GM21529 (cell line): Measurements from ENCODE around the gene AKR1D1.
A peak's percentile ranks its signal among the peaks of the same experiment; 100 is the strongest.
"Not testable (repeated sequence)": the region's sequence is repeated elsewhere in the genome, so short reads cannot be mapped to it uniquely, and the experiment has no call there.

Experiments
- ATAC-seq: cut with Tn5 transposase; IDR thresholded peaks from one replicate; pipeline ENCODE4 v1.9.1; 2021; ENCODE audit not compliant: unreplicated experiment

AKR1D1 gene

GRCh38 chr7:138076196-138076595, at the start of gene AKR1D1:
AKR1D1 (plus strand) TSS chr7:138076459; CDS start chr7:138076519, 60 bp downstream.
- ATAC-seq: no peak

DNA sequence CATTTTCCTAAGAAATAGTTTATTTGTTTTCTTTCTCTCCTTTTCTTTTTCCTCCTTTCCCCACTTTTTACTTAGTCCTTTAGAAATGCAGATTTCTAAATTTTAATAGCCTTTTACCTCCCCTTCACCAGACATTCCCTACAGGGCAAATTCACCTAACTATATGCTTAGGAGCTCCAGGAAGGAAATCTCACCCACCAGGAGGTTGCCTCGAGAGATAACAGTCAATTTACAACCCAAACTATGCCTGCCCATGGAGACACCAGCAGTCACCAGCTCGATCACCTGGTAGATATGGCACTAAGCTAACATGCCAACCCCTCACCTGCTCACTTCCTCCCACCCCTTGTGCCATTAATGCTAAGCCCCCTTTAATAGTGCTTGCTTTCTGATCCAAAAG, 49.2 kb upstream of the AKR1D1 start:
- no peak for ATAC-seq

DNA sequence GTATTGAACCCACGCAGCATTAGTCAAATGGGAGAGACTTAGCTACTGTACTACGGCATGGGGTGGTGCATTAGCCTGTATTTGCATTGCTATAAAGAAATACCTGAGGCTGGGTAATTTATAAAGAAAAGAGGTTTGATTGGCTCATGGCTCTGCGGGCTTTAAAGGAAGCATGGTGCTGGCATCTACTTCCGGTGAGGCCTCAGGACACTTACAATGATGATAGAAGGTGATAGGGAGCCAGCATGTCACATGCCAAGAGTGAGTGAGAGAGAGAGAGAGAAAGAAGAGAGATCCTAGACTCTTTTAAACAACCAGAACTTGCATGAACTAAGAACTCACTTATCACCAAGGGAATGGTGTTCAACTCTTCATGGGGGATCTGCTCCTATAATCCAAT, 47.1 kb upstream of the AKR1D1 start:
- no peak for ATAC-seq

GRCh38 chr7:138029941-138030340, 46.3 kb upstream of the AKR1D1 start:
- no peak for ATAC-seq

DNA sequence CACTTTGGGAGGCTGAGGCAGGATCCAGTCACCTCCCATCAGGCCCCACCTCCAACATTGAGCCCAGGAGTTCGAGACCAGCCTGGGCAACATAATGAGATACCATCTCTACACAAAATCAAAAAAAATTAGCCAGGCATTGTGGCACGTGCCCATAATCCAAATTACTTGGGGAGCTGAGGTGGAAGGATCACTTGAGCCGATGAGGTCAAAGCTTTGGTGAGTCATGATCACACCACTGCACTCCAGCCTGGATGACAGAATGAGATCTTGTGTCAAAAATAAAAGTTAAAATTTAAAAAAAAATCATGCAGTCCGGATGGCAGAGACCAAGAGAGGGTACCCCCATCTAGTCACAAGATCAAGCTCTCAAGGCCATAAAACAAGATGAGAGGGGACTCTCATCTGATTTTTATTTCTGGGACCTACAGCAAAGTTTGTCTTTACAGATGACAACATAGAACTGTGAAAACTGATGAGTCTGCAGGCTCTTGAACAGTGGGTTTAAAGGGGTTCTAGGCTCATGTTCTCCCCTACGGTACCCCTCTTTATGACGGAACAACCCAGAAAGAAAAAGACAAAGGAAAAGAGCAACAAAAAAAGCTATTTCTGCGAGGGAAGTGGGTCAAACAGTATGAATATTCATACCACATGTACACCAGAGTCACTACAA, 45.4 kb upstream of the AKR1D1 start:
- no peak for ATAC-seq

DNA sequence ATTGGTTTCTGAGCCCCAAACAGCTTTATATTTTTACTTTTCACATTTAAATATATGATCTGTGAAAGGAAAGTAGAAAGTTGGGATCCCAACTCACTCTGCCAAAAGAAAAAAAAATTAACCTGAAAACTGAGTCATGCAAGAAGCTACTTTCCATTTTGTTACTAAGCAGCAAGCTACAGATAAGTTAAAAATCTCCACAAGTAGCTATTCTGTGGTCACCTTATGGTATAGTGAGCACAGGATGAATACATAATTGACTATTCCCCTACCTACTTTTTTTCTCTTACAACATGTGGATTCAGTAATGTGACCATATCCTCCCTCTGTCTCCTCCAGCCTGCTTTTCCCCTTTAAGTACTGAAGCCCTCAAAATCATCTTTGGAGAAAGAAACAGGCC, 44.1 kb upstream of the AKR1D1 start:
- ATAC-seq: peak; percentile 78

GRCh38 chr7:138032770-138033169, 43.5 kb upstream of the AKR1D1 start:
- no peak for ATAC-seq

DNA sequence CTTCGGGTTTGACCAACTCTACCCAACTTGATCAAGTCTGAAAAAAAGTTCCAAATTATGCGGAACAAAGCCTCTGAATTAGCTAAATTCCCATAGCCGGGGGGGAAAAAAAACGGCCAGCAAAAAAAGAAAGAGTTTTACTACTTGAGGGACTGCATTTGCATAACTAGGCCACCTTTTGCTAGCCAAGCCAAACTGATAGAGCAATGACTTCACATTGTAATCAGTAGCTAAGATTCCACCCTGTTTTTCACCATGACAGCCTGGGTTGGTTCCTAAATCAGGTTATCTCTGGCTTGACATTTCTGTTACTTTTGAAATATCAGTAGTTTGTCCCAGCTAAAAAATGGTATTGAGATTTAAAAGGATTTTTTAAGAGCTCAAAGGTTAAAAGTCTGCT, 43.0 kb upstream of the AKR1D1 start:
- ATAC-seq: no peak

DNA sequence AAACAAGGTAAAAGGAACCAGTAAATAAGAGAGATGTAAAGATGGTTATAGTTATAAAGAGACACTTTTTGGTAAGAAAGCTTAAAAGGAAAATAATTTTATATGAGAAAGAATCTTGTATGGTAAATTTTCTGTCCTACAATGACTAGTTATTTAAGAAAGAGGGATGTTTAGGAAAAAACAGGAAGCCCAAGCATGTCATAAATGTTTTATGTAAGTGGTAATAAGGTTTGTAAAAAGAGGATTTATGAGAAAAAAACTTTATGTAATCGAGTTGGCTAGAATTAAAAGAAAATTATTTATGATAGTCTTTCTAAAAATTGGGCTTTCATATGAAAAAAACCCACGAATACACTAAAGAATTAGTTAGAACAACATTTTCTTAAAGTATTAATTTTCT, 40.1 kb upstream of the AKR1D1 start:
- no peak for ATAC-seq

DNA sequence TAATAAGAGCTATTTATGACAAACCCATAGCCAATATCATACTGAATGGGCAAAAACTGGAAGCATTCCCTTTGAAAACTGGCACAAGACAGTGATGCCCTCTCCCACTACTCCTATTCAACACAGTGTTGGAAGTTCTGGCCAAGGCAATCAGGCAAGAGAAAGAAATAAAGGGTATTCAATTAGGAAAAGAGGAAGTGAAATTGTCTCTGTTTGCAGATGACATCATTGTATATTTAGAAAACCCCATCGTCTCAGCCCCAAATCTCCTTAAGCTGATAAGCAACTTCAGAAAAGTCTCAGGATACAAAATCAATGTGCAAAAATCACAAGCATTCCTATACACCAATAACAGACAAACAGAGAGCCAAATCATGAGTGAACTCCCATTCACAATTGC, 36.2 kb upstream of the AKR1D1 start:
- ATAC-seq: not testable (repeated sequence)

GRCh38 chr7:138044897-138045296, 31.4 kb upstream of the AKR1D1 start:
- no peak for ATAC-seq

GRCh38 chr7:138047907-138048306, 28.4 kb upstream of the AKR1D1 start:
- no peak for ATAC-seq

DNA sequence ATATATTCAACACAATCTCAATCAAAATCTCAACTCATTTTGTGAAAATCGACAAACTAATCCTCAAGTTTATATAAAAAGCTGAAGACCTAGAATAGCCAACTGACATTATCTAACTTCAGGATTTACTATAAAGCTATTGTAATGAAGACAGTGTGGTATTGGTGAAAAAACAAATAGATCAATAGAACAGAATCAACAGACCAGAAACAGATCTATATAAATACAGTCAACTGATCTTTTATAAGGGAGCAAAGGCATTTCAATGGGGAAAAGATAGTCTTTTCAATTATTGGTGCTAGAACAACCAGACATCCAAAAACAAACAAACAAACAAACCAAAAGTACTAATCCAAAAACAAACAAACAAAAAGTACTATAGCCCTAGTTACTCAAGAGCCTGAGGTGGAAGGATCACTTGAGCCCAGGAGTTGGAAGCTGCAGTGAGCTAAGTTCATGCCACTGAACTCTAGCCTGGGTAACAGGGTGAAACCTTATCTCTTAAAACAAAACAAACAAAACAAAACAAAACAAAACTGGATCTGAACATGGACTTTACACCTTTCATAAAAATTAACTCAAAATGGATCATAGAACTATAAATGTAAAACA, 26.6 kb upstream of the AKR1D1 start:
- no peak for ATAC-seq

- ATAC-seq: not testable (repeated sequence)
Measured at GRCh38 chr7:138051712-138052247, 24.5 kb upstream of the AKR1D1 start.

- no peak for ATAC-seq
Measured at GRCh38 chr7:138052696-138053095, 23.6 kb upstream of the AKR1D1 start.

DNA sequence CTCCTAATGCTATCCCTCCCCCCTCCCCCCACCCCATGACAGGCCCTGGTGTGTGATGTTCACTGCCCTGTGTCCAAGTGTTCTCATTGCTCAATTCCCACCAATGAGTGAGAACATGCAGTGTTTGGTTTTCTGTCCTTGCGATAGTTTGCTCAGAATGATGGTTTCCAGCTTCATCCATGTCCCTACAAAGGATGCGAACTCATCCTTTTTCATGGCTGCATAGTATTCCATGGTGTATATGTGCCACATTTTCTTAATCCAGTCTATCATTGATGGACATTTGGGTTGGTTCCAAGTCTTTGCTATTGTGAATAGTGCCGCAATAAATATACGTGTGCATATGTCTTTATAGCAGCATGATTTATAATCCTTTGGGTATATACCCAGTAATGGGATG, 20.6 kb upstream of the AKR1D1 start:
- not testable (repeated sequence) for ATAC-seq

GRCh38 chr7:138063400-138063799, 12.9 kb upstream of the AKR1D1 start:
- ATAC-seq: no peak

GRCh38 chr7:138064856-138065357, 11.4 kb upstream of the AKR1D1 start:
- no peak for ATAC-seq

DNA sequence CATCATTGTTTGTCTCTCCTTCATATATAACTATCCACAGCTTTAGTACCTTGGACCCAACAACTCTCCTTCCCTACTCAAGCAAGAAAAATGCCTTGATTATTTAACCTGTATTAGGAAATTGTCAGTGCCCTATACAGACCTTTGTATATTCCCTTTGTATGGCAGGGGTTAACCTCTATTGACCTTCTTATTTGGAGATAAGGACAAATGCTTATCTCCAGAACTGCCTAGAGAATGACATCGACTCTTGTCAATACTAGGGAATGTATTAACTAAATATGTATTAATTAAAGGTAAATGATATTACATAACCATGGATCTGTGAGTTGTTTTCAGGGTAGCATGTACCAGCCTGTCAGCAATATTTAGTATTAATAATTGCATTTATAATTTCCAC, 10.4 kb upstream of the AKR1D1 start:
- ATAC-seq: no peak

GRCh38 chr7:138066954-138067394, 9.3 kb upstream of the AKR1D1 start:
- ATAC-seq: no peak

DNA sequence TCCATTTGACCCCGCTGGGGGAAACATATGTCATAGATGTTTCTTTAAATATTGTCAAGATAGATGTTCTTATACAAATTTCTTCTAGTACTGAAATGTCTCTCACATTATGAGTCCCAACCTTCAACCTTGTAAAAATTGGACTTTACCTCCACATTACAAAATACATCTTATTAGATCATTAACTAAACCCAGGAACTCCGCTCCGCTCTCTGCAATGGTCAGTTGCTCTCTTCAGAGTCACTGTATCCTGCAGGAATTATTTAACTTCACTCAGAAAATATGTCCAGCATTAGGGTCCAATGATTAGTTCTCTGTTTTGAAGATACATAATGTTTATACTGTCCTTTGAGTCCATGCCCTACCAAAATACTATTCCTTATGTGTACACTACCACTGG, 8.5 kb upstream of the AKR1D1 start:
- ATAC-seq: no peak

- no peak for ATAC-seq
Measured at GRCh38 chr7:138070908-138071307, 5.4 kb upstream of the AKR1D1 start.
